HG03432 (cell line): Measurements from ENCODE around the gene RGS14.
"Not testable (repeated sequence)": the region's sequence is repeated elsewhere in the genome, so short reads cannot be mapped to it uniquely, and the experiment has no call there.

ENCODE experiments used
- ATAC-seq: cut with Tn5 transposase; IDR thresholded peaks from one replicate; pipeline ENCODE4 v1.9.1; 2021; ENCODE audit warnings: mild to moderate bottlenecking, moderate library complexity; ENCODE audit not compliant: unreplicated experiment

Gene RGS14

DNA sequence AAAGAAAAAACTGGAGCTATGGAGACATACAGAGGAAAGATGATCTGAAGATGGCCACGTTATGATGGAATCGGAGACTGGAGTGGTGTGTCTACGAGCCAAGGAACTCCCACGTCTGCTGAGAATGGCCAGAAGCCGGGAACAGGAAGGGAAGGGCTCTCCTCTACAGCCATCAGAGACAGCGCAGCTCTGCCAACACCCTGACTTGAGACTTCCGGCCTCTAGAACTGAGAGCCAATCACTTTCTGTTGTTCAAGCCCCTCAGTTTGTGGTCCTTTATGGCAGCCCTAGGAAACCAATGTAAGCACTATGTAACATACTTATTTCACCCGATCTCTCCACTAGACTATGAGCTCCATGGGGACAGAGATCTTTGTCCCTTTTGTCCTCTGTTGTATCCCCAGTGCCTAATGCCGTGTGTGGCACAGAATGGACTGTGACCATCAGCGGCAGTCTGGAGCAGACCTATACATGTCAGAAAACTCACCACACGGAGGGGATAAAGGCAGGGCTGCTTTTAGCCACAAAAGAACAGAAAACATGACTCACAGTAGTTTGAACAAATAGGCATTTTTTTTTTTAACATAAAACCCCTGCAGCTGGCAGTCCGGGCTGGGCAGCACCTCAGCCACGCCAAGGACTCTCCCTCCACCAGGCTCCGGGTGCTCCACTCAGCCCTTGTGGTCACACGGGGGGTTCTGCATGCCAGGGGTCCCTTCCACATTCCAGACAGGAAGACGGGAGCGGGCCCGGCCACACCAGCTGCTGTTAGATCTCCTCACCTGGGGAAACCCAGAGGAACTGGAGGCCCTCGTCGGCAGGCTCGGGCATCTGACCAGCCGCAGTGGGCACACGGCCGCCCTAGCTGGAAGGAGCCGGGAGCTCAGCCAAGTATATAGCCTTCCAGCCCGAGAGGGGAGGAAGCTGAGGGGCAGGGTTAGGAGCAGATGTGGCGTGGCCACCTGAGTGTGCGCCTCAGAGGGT, 29.9 kb upstream of the RGS14 start:
- no peak for ATAC-seq

GRCh38 chr5:177328545-177329231, 29.0 kb upstream of the RGS14 start:
- no peak for ATAC-seq

GRCh38 chr5:177329883-177330282, 27.8 kb upstream of the RGS14 start:
- no peak for ATAC-seq

DNA sequence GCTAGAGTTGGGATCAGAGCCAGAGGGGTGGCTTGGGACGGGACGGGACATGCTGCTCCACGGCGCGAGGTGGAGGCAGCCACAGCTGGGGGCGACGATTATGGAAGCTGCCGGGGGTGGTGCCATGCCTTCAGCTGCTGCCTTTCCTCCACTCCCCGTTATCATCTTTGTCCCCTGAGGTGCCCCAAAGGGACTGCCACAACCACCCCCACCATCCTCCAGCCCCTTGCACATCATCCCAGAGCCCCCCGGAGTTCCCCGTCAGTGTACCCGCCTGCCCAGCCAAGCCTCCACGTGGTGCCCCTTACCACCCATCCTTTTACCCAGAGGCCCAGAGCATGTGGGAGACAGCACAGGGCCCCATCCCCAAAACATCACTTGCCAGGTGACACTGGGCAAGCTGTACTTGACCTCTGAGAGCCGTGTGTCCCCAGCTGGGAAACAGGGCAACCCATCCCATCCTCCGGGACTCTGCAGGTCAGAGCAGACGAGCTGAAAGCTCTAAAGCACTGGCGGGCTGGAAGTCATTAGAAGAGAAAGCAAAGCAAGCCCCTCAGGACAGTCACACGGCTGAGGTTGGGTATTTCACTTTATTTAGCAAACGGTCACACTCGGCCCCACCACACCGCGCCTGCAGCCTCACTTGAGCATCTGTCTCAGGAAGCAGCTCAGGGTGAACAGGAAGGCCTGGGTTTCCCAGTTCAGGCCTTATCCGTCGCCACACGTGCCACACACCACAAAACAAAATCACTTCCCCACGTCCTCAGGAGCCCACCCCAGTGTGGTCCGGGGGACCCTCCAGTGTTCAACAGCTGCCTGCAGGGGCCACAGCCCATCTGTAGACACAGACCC, 26.5 kb upstream of the RGS14 start:
- no peak for ATAC-seq

GRCh38 chr5:177332031-177332895, 25.5 kb upstream of the RGS14 start:
- ATAC-seq: no peak

GRCh38 chr5:177332896-177333260, 24.8 kb upstream of the RGS14 start:
- ATAC-seq: no peak

DNA sequence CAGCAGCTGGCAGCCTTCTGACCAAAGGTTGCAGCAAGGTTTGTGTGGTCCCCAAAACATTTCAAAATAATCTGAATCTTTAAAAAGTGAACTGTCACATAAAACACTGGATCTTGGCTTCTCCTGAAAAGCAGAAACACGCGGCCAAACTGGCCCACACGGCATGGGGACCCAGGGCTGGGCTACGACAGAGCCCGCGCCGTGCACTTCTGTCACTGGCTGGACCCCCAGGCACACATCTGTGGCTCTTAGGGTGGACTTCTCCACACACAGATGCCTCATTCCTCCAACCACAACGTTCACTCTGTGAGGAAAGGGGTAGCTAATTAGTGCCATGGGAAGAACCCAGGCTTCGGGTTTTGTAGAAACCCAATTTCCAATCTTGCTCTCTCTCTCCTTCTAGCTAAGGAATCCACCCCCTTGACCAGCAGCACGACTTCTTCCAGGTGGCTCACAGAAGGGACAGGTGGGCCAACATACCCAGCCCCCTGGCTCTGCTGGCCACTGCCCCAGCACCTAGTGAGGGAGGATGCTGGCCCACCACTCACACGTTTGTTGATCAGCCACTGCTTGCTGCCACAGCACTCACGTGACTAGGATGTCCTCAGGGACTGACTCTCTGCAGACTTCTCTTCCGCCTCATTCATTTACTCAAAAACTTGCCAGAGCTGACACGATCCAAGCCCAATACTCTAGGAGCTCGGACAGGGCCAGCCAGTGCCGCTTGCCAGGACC, 24.1 kb upstream of the RGS14 start:
- no peak for ATAC-seq

GRCh38 chr5:177334155-177334551, 23.6 kb upstream of the RGS14 start:
- ATAC-seq: no peak

- no peak for ATAC-seq
These were observed 22.7 kb upstream of the RGS14 start for GRCh38 chr5:177334781-177335700.

DNA sequence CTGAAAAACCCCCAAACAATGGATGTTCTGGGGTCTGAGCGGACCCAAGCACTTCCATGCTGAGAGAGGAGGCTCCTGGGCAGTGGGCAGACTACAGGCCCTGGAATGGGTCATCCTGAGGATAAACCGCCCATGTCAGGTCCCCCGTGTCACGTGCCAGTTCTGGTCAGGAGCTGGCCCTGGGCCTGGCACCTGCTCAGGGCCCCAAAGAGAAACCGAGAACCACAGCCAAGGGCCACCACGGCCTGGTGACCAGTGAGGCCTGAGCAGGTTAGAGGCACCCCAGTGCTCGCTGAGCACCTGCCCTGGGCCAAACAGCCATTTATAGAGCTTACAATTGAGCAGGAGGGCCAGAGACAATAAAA, 22.0 kb upstream of the RGS14 start:
- no peak for ATAC-seq

- no peak for ATAC-seq
These were observed 21.6 kb upstream of the RGS14 start for GRCh38 chr5:177336112-177336511.

GRCh38 chr5:177336603-177337494, 20.9 kb upstream of the RGS14 start:
- ATAC-seq: no peak

DNA sequence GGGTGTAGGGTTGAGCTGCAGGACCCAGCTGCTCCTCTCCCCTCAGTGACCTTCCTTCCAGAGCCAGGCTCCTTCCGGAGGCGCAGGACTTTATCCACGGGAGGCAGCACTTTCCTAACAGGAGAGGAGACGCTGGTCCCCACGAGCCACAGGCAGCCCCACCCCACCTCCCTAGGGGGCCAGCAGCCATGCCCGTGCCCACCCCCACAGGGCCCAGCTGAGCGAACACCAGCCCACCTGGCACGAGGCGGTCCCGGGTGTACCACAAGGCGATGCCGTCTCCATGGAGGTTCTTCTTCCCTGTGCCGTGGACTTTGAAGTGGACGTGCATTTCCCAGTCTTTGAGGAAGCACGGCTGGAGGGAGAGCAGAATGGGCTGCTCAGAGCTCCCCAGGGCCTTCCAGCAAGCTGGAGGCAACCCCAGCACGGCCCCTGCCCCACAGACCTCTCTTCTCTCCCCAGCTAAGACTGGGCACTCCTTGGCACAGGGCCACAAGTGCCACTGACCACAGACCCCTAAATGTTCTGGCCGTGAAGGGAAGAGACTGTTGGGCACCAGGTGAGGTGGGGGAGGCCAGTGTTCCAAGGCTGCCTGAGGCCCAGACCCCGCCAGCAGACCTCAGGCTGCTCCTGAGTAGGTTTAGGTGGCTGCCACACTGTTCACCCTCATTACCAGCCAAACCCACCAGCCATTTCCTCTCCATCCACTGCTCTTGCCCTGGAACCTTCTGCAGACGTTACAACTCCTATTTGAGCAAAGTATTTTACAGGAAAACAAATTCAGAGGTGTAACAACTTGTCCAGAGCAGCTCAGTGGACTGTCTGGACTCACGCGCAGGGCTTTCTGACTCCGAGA, 19.2 kb upstream of the RGS14 start:
- no peak for ATAC-seq

DNA sequence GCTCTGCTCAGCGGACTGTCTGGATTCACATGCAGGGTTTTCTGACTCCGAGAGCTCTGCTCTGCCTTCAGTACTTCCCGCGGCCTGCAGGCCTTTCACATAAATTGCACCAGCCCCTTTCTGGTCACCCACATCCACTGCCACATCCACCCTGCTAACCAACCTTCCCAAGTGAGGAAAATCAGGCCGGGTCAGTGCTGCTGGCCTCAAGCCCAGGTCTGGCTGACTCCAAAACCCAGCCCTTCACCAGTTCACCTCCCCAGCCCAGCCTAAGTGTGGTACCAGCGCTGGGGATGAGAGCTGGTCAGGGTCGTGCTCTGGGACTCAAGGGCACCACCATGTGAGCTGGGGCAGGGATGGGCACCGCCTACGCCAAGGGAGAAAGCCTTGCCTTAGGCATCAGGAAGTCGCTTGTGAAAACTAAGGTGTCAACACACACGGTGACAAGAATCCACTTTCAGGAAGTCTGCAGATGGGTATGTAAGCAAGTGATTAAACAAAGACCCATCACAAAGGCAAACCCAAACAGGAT, 18.6 kb upstream of the RGS14 start:
- ATAC-seq: no peak

DNA sequence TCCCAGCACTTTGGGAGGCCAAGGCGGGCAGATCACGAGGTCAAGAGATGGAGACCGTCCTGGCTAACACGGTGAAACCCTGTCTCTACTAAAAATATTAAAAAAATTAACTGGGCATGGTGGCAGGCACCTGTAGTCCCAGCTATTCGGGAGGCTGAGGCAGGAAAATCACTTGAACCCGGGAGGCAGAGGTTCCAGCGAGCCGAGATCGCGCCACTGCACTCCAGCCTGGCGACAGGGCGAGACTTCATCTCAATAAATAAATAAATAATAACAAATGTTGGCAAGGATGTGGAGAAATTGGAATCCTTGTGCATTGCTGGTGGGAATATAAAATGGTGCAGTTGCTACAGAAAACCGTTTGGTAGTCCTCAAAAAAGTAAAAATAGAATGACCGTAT, 14.7 kb upstream of the RGS14 start:
- not testable (repeated sequence) for ATAC-seq

- no peak for ATAC-seq
These were observed 13.9 kb upstream of the RGS14 start for GRCh38 chr5:177343777-177344176.
